ENCODE measurements around the gene FAM184B.
"Not testable (repeated sequence)": the region's sequence is repeated elsewhere in the genome, so short reads cannot be mapped to it uniquely, and the experiment has no call there.

The FAM184B gene

DNA sequence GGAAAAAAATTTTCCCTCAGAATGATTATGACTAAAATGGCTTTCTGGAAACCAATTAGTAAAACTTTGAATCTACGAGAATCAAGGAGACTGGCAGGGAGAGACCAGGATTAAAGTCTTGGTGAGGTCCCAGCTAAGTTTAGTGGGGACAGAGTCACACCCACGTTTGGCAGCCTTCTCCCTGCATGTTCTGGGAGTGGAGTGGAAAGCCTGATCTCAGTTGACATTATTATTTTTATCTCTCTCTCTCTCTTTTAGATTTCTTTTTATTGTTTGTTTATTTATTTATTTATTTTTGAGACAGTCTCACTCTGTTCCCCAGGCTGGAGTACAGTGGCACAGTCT, 99.2 kb downstream of the FAM184B start:
- DNase-seq (ENCODE audit: low read depth in 2 of 2): no peak

DNA sequence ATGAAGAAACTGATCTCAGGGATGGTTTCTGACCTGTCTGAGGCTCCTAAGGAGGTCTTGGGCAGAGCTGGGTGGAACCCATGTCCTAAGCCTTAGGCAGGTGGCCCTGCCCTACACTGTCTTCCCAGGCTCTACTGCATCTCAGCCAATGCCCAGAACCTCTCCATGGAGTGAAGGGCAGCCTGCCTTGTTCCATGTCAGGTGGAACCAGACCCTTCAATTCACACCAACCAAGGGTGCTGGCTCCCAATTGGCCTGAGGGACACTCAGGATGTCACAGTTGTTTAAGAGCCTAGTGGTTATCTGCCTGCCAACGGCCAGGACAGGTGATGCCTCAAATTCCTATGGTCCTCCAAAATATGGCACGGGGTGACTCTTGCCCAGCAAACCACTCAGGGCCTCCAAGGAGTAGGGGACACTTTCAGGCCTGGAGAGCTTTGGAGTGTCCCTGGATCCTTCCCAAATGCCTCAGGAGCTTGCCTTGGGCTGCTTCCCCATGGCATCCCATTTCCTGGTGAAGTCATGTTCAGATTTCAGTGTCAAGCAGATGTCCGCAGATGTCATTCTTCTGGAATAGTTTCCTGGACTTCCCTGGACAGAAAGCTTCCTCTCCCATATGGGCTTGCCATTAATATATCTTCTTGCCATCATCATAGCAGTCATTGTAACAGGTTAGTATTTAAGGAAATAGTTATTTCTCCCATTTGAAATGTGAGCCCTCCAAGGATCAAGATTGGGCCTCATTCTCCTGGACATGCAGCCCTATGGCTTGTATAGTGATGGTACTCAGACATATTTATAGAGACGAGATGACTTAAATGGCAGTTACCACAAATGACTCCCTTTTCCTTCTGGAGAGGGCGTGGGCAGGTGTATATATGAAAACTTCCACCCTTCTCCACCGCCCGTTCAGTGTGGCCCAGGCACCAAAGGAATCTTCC, 99.9 kb downstream of the FAM184B start:
- DNase-seq (ENCODE audit: low read depth in 2 of 2): no peak

DNA sequence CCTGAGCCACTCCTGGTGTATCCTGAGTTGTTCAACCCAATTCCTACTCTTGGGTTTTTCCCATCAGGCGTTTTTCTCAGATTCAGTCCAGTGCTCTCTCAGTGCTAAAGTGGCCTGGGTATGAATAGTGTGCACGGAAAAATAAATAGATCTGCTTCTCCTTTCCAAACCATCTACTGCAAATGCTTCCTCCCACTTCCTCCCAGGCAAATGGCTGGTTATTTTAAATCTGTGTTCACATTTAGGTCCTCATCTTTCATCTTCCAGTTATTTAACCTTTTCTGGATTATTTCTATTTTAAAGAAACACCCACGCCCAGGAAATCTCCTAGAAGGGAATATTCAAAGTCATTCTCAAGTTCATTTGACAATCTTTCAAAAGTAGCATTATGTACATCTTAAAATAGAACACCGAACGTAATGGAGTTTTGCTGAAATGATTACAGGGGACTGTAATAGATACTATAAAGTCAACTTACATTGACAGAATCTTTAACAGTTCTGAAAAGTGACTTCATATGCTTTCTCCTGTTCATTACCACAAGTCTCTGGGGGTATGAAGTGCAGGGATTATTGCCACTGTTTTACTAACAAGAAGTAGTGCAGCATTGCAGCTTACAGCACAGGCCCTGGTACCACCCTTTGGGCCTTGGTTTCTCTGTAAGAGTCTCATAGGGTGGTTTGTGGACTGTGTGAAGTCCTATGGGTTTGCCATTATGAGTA, 100.7 kb downstream of the FAM184B start:
- no peak for DNase-seq (ENCODE audit: low read depth in 2 of 2)

GRCh38 chr4:17670423-17670822, 111.0 kb downstream of the FAM184B start:
- no peak for DNase-seq (ENCODE audit: low read depth in 2 of 2)

- no peak for DNase-seq (ENCODE audit: low read depth in 2 of 2)
Measured at GRCh38 chr4:17667653-17668201, 113.7 kb downstream of the FAM184B start.

DNA sequence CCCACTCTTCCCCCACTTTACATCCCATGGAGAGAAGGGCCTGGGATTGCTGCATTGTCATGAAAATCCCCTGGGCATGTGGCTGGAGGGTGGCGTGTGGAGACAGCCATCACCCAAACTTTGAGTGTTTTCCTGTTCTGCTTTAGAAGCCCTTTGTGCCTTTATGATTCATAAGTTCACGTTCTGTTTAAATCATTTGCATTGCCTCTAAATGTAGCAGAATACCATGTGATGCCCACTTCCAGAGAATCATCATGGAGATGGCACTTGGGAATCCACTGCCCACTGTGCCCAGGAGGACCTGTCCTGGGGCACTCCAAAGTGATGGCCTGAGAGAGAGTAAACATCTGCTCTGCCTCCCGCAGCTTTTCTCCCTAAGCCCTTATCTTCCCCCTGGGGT, 114.2 kb downstream of the FAM184B start:
- DNase-seq (ENCODE audit: low read depth in 2 of 2): no peak

- DNase-seq (ENCODE audit: low read depth in 2 of 2): no peak
Measured at GRCh38 chr4:17665852-17666251, 115.6 kb downstream of the FAM184B start.

- no peak for DNase-seq (ENCODE audit: low read depth in 2 of 2)
Measured at GRCh38 chr4:17665346-17665745, 116.1 kb downstream of the FAM184B start.

GRCh38 chr4:17664755-17665154, 116.7 kb downstream of the FAM184B start:
- DNase-seq (ENCODE audit: low read depth in 2 of 2): no peak

DNA sequence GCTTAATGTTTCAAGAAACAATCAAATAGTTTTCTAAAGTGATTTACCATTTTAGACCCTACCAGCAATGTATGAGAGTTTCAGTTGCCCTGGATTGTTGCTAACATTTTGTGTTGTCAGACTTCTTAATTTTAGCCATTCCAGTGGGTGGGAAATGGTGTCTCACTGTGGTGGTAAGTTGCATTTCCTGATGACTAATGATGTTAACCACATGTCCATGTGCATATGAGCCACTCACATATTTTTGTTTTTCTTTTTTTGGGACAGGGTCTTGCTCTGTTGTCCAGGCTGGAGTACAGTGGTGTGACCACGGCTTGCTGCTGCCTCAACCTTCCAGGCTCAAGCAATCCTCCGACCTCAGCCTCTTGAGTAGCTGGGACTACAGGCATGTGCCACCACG, 118.7 kb downstream of the FAM184B start:
- no peak for DNase-seq (ENCODE audit: low read depth in 2 of 2)

- DNase-seq (ENCODE audit: low read depth in 2 of 2): not testable (repeated sequence)
Measured at GRCh38 chr4:17659196-17659595, 122.2 kb downstream of the FAM184B start.

DNA sequence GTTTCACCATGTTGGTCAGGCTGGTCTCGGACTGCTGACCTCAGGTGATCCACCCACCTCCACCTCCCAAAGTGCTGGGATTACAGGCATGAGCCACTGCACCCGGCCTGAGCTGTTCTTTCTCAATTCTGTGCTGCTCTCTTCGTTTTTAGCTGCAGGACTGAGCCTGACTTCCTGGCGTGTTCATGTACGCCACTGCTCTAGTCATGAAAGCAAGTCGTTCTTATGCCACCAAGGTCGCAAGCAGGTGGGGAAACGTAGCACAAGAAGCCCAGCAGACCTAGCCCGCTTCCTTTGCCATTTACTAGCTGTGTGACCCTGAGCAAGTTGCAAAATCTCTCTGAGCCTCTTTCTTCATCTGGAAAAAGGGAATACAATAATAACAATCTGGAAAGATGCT, 123.6 kb downstream of the FAM184B start:
- no peak for DNase-seq (ENCODE audit: low read depth in 2 of 2)

- no peak for DNase-seq (ENCODE audit: low read depth in 2 of 2)
Measured at GRCh38 chr4:17657090-17657489, 124.3 kb downstream of the FAM184B start.

- no peak for DNase-seq (ENCODE audit: low read depth in 2 of 2)
Measured at GRCh38 chr4:17654701-17655100, 126.7 kb downstream of the FAM184B start.

GRCh38 chr4:17650406-17650805, 131.0 kb downstream of the FAM184B start:
- no peak for DNase-seq (ENCODE audit: low read depth in 2 of 2)

DNA sequence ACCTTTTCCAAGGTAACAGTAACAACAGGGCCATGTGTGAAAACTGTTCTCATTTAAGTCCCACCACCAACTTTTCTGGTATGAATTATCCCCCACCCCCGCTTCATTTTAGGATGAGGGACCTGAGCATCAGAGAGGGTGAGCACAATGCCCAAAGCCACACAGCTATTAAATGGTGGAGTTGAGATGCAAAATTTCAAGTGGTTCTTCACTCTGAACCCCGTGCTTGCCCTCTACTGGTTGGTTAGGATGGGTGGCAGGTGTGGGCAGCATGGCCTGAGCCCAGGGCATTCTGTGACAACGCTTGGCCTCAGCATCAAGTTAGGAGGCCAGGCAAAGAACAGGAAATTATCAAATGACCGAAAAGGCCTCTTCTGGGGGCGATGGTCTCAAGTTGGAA, 133.5 kb downstream of the FAM184B start:
- no peak for DNase-seq (ENCODE audit: low read depth in 2 of 2)

GRCh38 chr4:17647176-17647806, 134.1 kb downstream of the FAM184B start:
- no peak for DNase-seq (ENCODE audit: low read depth in 2 of 2)

DNA sequence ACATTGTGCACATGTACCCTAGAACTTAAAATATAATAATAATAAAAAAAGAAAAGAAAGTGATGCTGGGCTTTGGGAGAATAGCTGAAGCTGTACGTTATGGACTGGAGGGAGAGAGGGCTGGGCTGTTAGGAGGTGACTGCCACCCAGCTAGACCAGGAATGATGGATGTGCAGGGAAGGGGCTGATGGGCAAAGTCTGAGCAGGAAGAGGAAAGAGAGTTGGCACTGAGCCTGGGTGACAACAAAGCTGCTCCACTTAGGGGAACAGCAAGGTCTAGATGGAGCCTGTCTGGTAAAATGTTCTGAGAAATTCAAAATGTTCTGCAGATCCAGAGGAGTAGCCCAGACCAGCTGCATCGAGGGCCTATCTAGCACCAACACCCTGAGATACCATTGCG, 134.7 kb downstream of the FAM184B start:
- DNase-seq (ENCODE audit: low read depth in 2 of 2): no peak

DNA sequence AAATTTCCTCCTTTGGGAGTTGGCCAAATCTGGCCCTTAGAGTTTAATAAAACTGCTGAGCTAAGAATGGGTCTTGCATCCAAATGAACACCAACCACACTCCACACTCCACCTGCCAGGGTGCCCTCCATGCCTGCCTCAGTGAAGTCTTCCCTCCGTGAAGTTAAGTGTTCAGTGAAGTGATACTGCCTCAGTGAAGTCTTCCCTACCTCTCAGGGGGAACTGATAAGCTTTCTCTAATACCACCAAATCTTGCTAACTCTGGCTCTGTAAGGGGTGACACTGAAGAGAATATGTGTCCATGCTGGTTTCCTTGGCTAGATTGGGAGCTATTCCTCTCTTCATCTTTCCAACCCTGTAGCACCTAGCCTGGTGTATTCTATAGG, 139.0 kb downstream of the FAM184B start:
- DNase-seq (ENCODE audit: low read depth in 2 of 2): no peak

GRCh38 chr4:17639136-17639535, 142.3 kb downstream of the FAM184B start:
- DNase-seq (ENCODE audit: low read depth in 2 of 2): no peak

DNA sequence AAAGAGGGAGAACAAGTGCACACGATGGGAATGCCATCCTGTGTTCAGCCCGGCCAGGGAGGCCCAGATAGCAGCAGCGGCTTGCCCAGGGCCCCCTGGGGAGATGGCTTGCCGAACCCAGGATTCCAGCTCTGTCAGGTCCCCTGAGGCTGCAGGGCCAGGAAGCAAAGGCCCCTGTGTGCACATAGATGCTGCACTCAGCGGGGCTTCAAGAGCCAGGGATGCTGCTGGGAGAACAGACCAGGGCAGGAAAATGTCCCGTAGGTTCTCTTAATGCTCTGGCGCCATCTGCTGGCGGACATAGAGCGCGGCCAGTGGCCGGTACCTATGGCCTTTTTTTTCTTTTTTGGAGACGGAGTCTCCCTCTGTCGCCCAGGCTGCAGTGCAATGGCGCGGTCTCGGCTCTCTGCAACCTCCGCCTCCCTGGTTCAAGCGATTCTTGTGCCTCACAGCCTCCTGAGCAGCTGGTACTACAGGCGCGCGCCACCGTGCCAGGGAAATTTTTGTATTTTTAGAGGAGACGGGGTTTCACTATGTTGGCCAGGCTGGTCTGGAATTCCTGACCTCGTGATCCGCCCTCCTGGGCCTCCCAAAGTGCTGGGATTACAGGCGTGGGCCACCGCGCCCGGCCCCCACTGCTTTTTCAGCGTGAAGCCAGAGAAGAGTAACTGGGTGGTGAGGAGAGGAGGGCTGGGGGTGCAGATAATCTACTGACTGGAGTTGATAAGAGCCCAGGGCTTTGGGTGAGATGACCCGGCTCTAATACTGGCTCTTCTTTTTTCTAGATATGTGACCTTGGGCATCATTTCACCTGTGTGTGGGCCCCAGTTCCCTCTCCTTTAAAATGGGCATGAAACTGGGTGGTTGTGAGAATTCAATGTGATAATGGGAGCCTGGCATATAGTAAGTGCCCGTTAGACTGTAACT, 144.5 kb downstream of the FAM184B start:
- DNase-seq (ENCODE audit: low read depth in 2 of 2): peak; percentile 33 to 61

Measured in stimulated activated CD4-positive, alpha-beta T cell treated with anti-CD3 and anti-CD28 coated beads, Interleukin-15, amount 100 ng/mL, for 48 hours (primary cell).